Measurements from ENCODE around the gene TMEM63B.

DNA sequence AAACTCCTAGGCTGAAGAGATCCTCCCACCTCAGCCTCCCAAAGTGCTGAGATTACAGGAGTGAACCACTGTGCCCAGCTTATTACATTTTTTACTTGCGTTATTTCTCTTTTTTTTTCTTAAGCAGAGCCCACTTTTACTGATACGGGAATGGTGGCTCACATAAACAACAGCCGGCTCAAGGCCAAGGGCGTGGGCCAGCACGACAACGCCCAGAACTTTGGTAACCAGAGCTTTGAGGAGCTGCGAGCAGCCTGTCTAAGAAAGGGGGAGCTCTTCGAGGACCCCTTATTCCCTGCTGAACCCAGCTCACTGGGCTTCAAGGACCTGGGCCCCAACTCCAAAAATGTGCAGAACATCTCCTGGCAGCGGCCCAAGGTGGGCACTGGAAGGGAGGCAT lies 41.8 kb downstream of the TMEM63B start:
- TF ChIP-seq GLIS3 (CRISPR knock-in tag; IDR thresholded peaks at IDR 0.05) (no peak), ESRRG (CRISPR knock-in tag; IDR thresholded peaks at IDR 0.05) (no peak), PPARA (CRISPR knock-in tag; IDR thresholded peaks at IDR 0.05; ENCODE audit: borderline replicate concordance) (no peak)

All from SK-N-SH treated with all-trans-retinoic acid at 6 μM for 48 hours (cell line).